H9 (cell line): Measurements from ENCODE around the gene AKR7A3. TPM values are rescaled to one million over a fixed set of nuclear protein-coding genes. Genes with fewer than 3 reads are reported as not detected.
"Not testable (repeated sequence)": the region's sequence is repeated elsewhere in the genome, so short reads cannot be mapped to it uniquely, and the experiment has no call there.

Experiments used
- DNase-seq: peaks from one replicate; pipeline ENCODE4 v3.0.0-alpha.2; 2017
- H2AFZ ChIP-seq: one replicate; pipeline ENCODE4 v1.6.1; 2013; ENCODE audit warnings: mild to moderate bottlenecking, low read length, control low read depth, moderate library complexity
- H2AK5ac ChIP-seq: 2 replicates; pipeline ENCODE4 v1.6.1; 2013; ENCODE audit warnings: low read length, control low read depth, mixed read lengths; ENCODE audit not compliant: insufficient read length
- H2BK120ac ChIP-seq: one replicate; pipeline ENCODE4 v1.6.1; 2013; ENCODE audit warnings: low read depth, mild to moderate bottlenecking, low read length, control low read depth, inconsistent platforms; ENCODE audit not compliant: poor library complexity, severe bottlenecking
- H2BK12ac ChIP-seq: 2 replicates; pipeline ENCODE4 v1.6.1; 2013; ENCODE audit warnings: low read length, control low read depth, mixed read lengths, low read depth; ENCODE audit not compliant: insufficient read length
- H2BK15ac ChIP-seq: 2 replicates; pipeline ENCODE4 v1.6.1; 2013; ENCODE audit warnings: low read depth, low read length, control low read depth
- H2BK20ac ChIP-seq: one replicate; pipeline ENCODE4 v1.6.1; 2013; ENCODE audit warnings: low read depth, mild to moderate bottlenecking, low read length, control low read depth, inconsistent platforms; ENCODE audit not compliant: poor library complexity, severe bottlenecking
- H2BK5ac ChIP-seq: 2 replicates; pipeline ENCODE4 v1.6.1; 2013; ENCODE audit warnings: low read length, control low read depth, mixed read lengths; ENCODE audit not compliant: insufficient read length
- H3K14ac ChIP-seq: 2 replicates; pipeline ENCODE4 v1.6.1; 2013; ENCODE audit warnings: low read length, control low read depth; ENCODE audit not compliant: insufficient read depth
- H3K18ac ChIP-seq: 2 replicates; pipeline ENCODE4 v1.6.1; 2013; ENCODE audit warnings: low read depth, mild to moderate bottlenecking, mixed read lengths, low read length, control low read depth; ENCODE audit not compliant: insufficient read length
- H3K23ac ChIP-seq: 2 replicates; pipeline ENCODE4 v1.6.1; 2013; ENCODE audit warnings: low read length, control low read depth, mixed read lengths, low read depth; ENCODE audit not compliant: insufficient read length
- H3K23me2 ChIP-seq: 2 replicates; pipeline ENCODE4 v1.6.1; 2013; ENCODE audit warnings: low read depth, mild to moderate bottlenecking, mixed read lengths, low read length, control low read depth; ENCODE audit not compliant: insufficient read length, poor library complexity, severe bottlenecking
- H3K27ac ChIP-seq: 2 replicates; pipeline ENCODE4 v1.5.1; 2013; ENCODE audit warnings: low read length, control low read depth, mixed read lengths, low read depth; ENCODE audit not compliant: insufficient read length
- H3K27me3 ChIP-seq: 2 replicates; pipeline ENCODE4 v1.6.1; 2013; ENCODE audit warnings: low read length, control low read depth, inconsistent platforms; ENCODE audit not compliant: insufficient read depth
- H3K4ac ChIP-seq: 2 replicates; pipeline ENCODE4 v1.6.1; 2013; ENCODE audit warnings: low read depth, mild to moderate bottlenecking, control low read depth, inconsistent platforms, low read length, moderate library complexity
- H3K4me1 ChIP-seq: 2 replicates; pipeline ENCODE4 v1.6.1; 2013; ENCODE audit warnings: low read length, control low read depth, inconsistent platforms; ENCODE audit not compliant: insufficient read depth
- H3K4me2 ChIP-seq: 2 replicates; pipeline ENCODE4 v1.6.1; 2013; ENCODE audit warnings: low read length, control low read depth, mixed read lengths; ENCODE audit not compliant: insufficient read length, insufficient read depth
- H3K56ac ChIP-seq: 2 replicates; pipeline ENCODE4 v1.6.1; 2013; ENCODE audit warnings: low read depth, mild to moderate bottlenecking, mixed read lengths, low read length, control low read depth; ENCODE audit not compliant: insufficient read length
- H3K79me1 ChIP-seq: 2 replicates; pipeline ENCODE4 v1.6.1; 2013; ENCODE audit warnings: low read depth, mild to moderate bottlenecking, moderate library complexity, low read length, control low read depth, inconsistent platforms; ENCODE audit not compliant: insufficient read depth, poor library complexity, severe bottlenecking
- H3K79me2 ChIP-seq: 2 replicates; pipeline ENCODE4 v1.6.1; 2013; ENCODE audit warnings: low read length, control low read depth, inconsistent platforms; ENCODE audit not compliant: insufficient read depth
- H3K9ac ChIP-seq: 2 replicates; pipeline ENCODE4 v1.6.1; 2013; ENCODE audit warnings: low read length, control low read depth, mixed read lengths; ENCODE audit not compliant: insufficient read length; ENCODE audit errors: extremely low read depth
- H3K9me3 ChIP-seq: one replicate; pipeline ENCODE4 v1.6.1; 2013; ENCODE audit warnings: low read depth, low read length, inconsistent platforms; ENCODE audit not compliant: control insufficient read depth
- H3T11ph ChIP-seq: one replicate; pipeline ENCODE4 v1.6.1; 2013; ENCODE audit warnings: mild to moderate bottlenecking, low read length, control low read depth, inconsistent platforms
- H4K20me1 ChIP-seq: one replicate; pipeline ENCODE4 v1.6.1; 2013; ENCODE audit not compliant: control insufficient read depth, insufficient read length, insufficient read depth
- H4K5ac ChIP-seq: 2 replicates; pipeline ENCODE4 v1.6.1; 2013; ENCODE audit warnings: low read depth, mild to moderate bottlenecking, mixed read lengths, low read length, control low read depth; ENCODE audit not compliant: insufficient read length
- H4K8ac ChIP-seq: replicated peaks from 2 replicates; pipeline ENCODE4 v1.6.1; 2013; ENCODE audit warnings: low read length, control low read depth, mixed read lengths, low read depth; ENCODE audit not compliant: insufficient read length
- H4K91ac ChIP-seq: 2 replicates; pipeline ENCODE4 v1.6.1; 2013; ENCODE audit warnings: low read depth, mild to moderate bottlenecking, moderate library complexity, mixed read lengths, low read length, control low read depth; ENCODE audit not compliant: insufficient read length
- H3K27ac Mint-ChIP-seq, 3 experiments: 2 replicates in 2 of 3; 3 replicates in 1 of 3; pipeline ENCODE4 v1.8.0; 2020 to 2021; ENCODE audit warnings: mixed read lengths in 3 of 3, mild to moderate bottlenecking in 1 of 3, moderate library complexity in 1 of 3
- H3K27me3 Mint-ChIP-seq: 2 replicates; pipeline ENCODE4 v1.8.0; 2021; ENCODE audit warnings: low read depth, mild to moderate bottlenecking, moderate library complexity, mixed read lengths
- H3K36me3 Mint-ChIP-seq, 3 experiments: 2 replicates in 2 of 3; 3 replicates in 1 of 3; pipeline ENCODE4 v1.8.0; 2020 to 2021; ENCODE audit warnings: low read depth in 3 of 3, mixed read lengths in 3 of 3; ENCODE audit not compliant: insufficient read depth in 1 of 3
- H3K4me1 Mint-ChIP-seq, 2 experiments: 2 replicates each; pipeline ENCODE4 v1.8.0; 2020; ENCODE audit warnings: mixed read lengths in 2 of 2
- H3K4me3 Mint-ChIP-seq, 2 experiments: 2 replicates in 1 of 2; 3 replicates in 1 of 2; pipeline ENCODE4 v1.8.0; 2020 to 2021; ENCODE audit warnings: mild to moderate bottlenecking in 2 of 2, mixed read lengths in 2 of 2, moderate library complexity in 1 of 2
- H3K9me3 Mint-ChIP-seq, 2 experiments: 2 replicates in 1 of 2; 3 replicates in 1 of 2; pipeline ENCODE4 v1.8.0; 2020; ENCODE audit warnings: mild to moderate bottlenecking in 2 of 2, mixed read lengths in 2 of 2, moderate library complexity in 1 of 2
- CTCF ChIP-seq: fragments of 200-600 bp; sonication (generic); conservative IDR thresholded peaks from 3 replicates; pipeline ENCODE4 v1.8.0; 2021; ENCODE audit warnings: antibody characterized with exemption, mild to moderate bottlenecking
- WGBS: extraction: QIAGEN DNeasy Blood & Tissue Kit; methylation state at CpG from one replicate; pipeline ENCODE4 v1.1.7; 2013; ENCODE audit warnings: missing lambda C conversion rate, low lambda C conversion rate, mixed read lengths; ENCODE audit not compliant: insufficient read length; ENCODE audit errors: extremely low coverage; 5-methylcytosine and 5-hydroxymethylcytosine counted together
- total RNA-seq: library from RNA; stranded (reverse); gene quantifications from 2 replicates; pipeline ENCODE4 v1.2.1, GENCODE V29; 2021

The AKR7A3 gene
- total RNA-seq, 1 experiment from 2014 or later: 0.74 TPM

- no peak overlapping the region for H3K27ac ChIP-seq
- Mint-ChIP-seq H3K4me3 (no peak overlapping the region), H3K4me1 (no peaks in the 10 kb centered on the region), H3K9me3 (no peaks in the 10 kb centered on the region; a peak in 1 of 5 replicates), H3K27me3 (no peaks in the 10 kb centered on the region; the same call in 1 of the 2 replicates), H3K27ac (no peak overlapping the region), H3K36me3 (0 out of 7 replicates have a peak, but pooled peaks cover 0 to 1% (median 0%) of the 10 kb centered on the region in 3 experiments)
- H3K27me3 ChIP-seq: no peaks in the 10 kb centered on the region
- no peak overlapping the region for H3K4ac ChIP-seq
- H2AFZ ChIP-seq: no peak overlapping the region
- H2BK12ac ChIP-seq: no peak overlapping the region
- no peaks in the 10 kb centered on the region for H3K9me3 ChIP-seq
- H2AK5ac ChIP-seq: no peak overlapping the region
- H4K5ac ChIP-seq: no peak overlapping the region
- no peak overlapping the region for H2BK20ac ChIP-seq
- no peak overlapping the region for H4K8ac ChIP-seq
- H2BK5ac ChIP-seq: no peak overlapping the region
- no peak for TF ChIP-seq CTCF
- H3K56ac ChIP-seq: no peak overlapping the region
- H2BK15ac ChIP-seq: no peak overlapping the region
- no peak overlapping the region for H3K9ac ChIP-seq
- no peak overlapping the region for H2BK120ac ChIP-seq
- no peaks in the 10 kb centered on the region for H3K4me1 ChIP-seq
- no peaks in the 10 kb centered on the region for H3K23me2 ChIP-seq
- no peaks in the 10 kb centered on the region for H3K79me1 ChIP-seq
- H3K14ac ChIP-seq: no peak overlapping the region
- H3K79me2 ChIP-seq: no peaks in the 10 kb centered on the region
- H3T11ph ChIP-seq: no peak overlapping the region
- H4K20me1 ChIP-seq: no peaks in the 10 kb centered on the region
- H3K23ac ChIP-seq: no peak overlapping the region
- H3K4me2 ChIP-seq: no peak overlapping the region
- no peak for DNase-seq
- H3K18ac ChIP-seq: no peak overlapping the region
- H4K91ac ChIP-seq: no peak overlapping the region
These were observed 16.5 kb downstream of the AKR7A3 start for GRCh38 chr1:19272064-19272463.

GRCh38 chr1:19270343-19270730 is 18.2 kb downstream of the AKR7A3 start:
- H3K9me3 ChIP-seq, H4K91ac ChIP-seq, H2BK120ac ChIP-seq, H3K4me3 Mint-ChIP-seq, H3K27ac ChIP-seq, H4K5ac ChIP-seq, H3K79me2 ChIP-seq, H2BK12ac ChIP-seq, H3K18ac ChIP-seq, H3K9ac ChIP-seq, H2AFZ ChIP-seq, H2AK5ac ChIP-seq, H3K14ac ChIP-seq, H3K4me1 ChIP-seq, H3K4me1 Mint-ChIP-seq, H3K23ac ChIP-seq, H3K23me2 ChIP-seq, H3K9me3 Mint-ChIP-seq, DNase-seq, H3K27ac Mint-ChIP-seq, H4K8ac ChIP-seq, H4K20me1 ChIP-seq, H3K27me3 ChIP-seq, H3K4ac ChIP-seq, H2BK20ac ChIP-seq, H3K27me3 Mint-ChIP-seq, H2BK15ac ChIP-seq, H3K4me2 ChIP-seq, H2BK5ac ChIP-seq, H3K36me3 Mint-ChIP-seq, H3K56ac ChIP-seq, H3K79me1 ChIP-seq, H3T11ph ChIP-seq: not testable (repeated sequence)
- no CpG with 5 or more reads among the region's 6 CpGs for WGBS
